Measurements from ENCODE around the gene ITGB2.
"Not testable (repeated sequence)": the region's sequence is repeated elsewhere in the genome, so short reads cannot be mapped to it uniquely, and the experiment has no call there.

Gene ITGB2

GRCh38 chr21:44883250-44883649, 37.4 kb downstream of the ITGB2 start:
- H2AFZ ChIP-seq (ENCODE audit: low read depth, low read length), result no peak overlapping the region
- no peak for TF ChIP-seq EZH2phosphoT487 (IDR thresholded peaks at IDR 0.05; ENCODE audit: low read depth)
- TF ChIP-seq CTCF (IDR thresholded peaks at IDR 0.05; ENCODE audit: low read depth, low read length), result no peak
- no peak overlapping the region for H3K9ac ChIP-seq (ENCODE audit: low read length)
- no peaks in the 10 kb centered on the region for H3K36me3 ChIP-seq (replicated peaks; ENCODE audit: low read depth, low read length)
- H3K9me3 ChIP-seq (ENCODE audit: insufficient read depth, low read length), result no peaks in the 10 kb centered on the region
- H4K20me1 ChIP-seq (ENCODE audit: insufficient read depth, low read length), result no peaks in the 10 kb centered on the region
- no peaks in the 10 kb centered on the region for H3K79me2 ChIP-seq (ENCODE audit: low read length)
- no peak overlapping the region for H3K4me2 ChIP-seq (ENCODE audit: low read length)
- H3K4me3 ChIP-seq (ENCODE audit: low read length), result no peak overlapping the region
- no peaks in the 10 kb centered on the region for H3K27me3 ChIP-seq (ENCODE audit: low read depth, low read length)
- H3K27ac ChIP-seq (ENCODE audit: low read length), result no peak overlapping the region
- peaks cover 44% of the 10 kb centered on the region for H3K4me1 ChIP-seq (ENCODE audit: low read length)

GRCh38 chr21:44881198-44881872, 39.4 kb downstream of the ITGB2 start:
- H3K4me2 ChIP-seq (ENCODE audit: low read length), result peak overlapping the region; percentile 63
- TF ChIP-seq EZH2phosphoT487 (IDR thresholded peaks at IDR 0.05; ENCODE audit: low read depth) (no peak), CTCF (IDR thresholded peaks at IDR 0.05; ENCODE audit: low read depth, low read length) (no peak)
- H4K20me1 ChIP-seq (ENCODE audit: insufficient read depth, low read length), result no peaks in the 10 kb centered on the region
- peaks cover 52% of the 10 kb centered on the region for H3K4me1 ChIP-seq (ENCODE audit: low read length)
- H3K79me2 ChIP-seq (ENCODE audit: low read length), result no peaks in the 10 kb centered on the region
- peak overlapping the region; percentile 60 for H3K27ac ChIP-seq (ENCODE audit: low read length)
- H2AFZ ChIP-seq (ENCODE audit: low read depth, low read length), result peak overlapping the region; percentile 43; the same call in 1 of the 2 replicates
- peak overlapping the region; percentile 16; the same call in 1 of the 2 replicates for H3K9ac ChIP-seq (ENCODE audit: low read length)
- H3K27me3 ChIP-seq (ENCODE audit: low read depth, low read length), result no peaks in the 10 kb centered on the region
- H3K36me3 ChIP-seq (replicated peaks; ENCODE audit: low read depth, low read length), result no peaks in the 10 kb centered on the region
- no peaks in the 10 kb centered on the region for H3K9me3 ChIP-seq (ENCODE audit: insufficient read depth, low read length)
- H3K4me3 ChIP-seq (ENCODE audit: low read length), result peak overlapping the region; percentile 26; the same call in 1 of the 2 replicates

GRCh38 chr21:44880405-44881197, 40.1 kb downstream of the ITGB2 start:
- TF ChIP-seq CTCF (IDR thresholded peaks at IDR 0.05; ENCODE audit: low read depth, low read length) (no peak), EZH2phosphoT487 (IDR thresholded peaks at IDR 0.05; ENCODE audit: low read depth) (no peak)
- Histone ChIP-seq H3K9ac (ENCODE audit: low read length) (peak overlapping the region; percentile 16; the same call in 1 of the 2 replicates), H3K36me3 (replicated peaks; ENCODE audit: low read depth, low read length) (no peaks in the 10 kb centered on the region), H3K4me2 (ENCODE audit: low read length) (peak overlapping the region; percentile 63), H3K27me3 (ENCODE audit: low read depth, low read length) (no peaks in the 10 kb centered on the region), H3K79me2 (ENCODE audit: low read length) (no peaks in the 10 kb centered on the region), H3K9me3 (ENCODE audit: insufficient read depth, low read length) (no peaks in the 10 kb centered on the region), H3K4me1 (ENCODE audit: low read length) (peaks cover 55% of the 10 kb centered on the region), H4K20me1 (ENCODE audit: insufficient read depth, low read length) (no peaks in the 10 kb centered on the region), H2AFZ (ENCODE audit: low read depth, low read length) (0 out of 2 replicates have a peak overlapping the region, but pooled peaks have one; percentile 43), H3K27ac (ENCODE audit: low read length) (peak overlapping the region; percentile 60), H3K4me3 (ENCODE audit: low read length) (peak overlapping the region; percentile 26; the same call in 1 of the 2 replicates)

- H4K20me1 ChIP-seq (ENCODE audit: insufficient read depth, low read length); H3K9ac ChIP-seq (ENCODE audit: low read length); H2AFZ ChIP-seq (ENCODE audit: low read depth, low read length); H3K9me3 ChIP-seq (ENCODE audit: insufficient read depth, low read length); H3K27me3 ChIP-seq (ENCODE audit: low read depth, low read length); H3K4me3 ChIP-seq (ENCODE audit: low read length); H3K79me2 ChIP-seq (ENCODE audit: low read length); H3K36me3 ChIP-seq (replicated peaks; ENCODE audit: low read depth, low read length): not testable (repeated sequence)
- Histone ChIP-seq H3K27ac (ENCODE audit: low read length) (peak overlapping the region; percentile 81), H3K4me1 (ENCODE audit: low read length) (peaks cover 63% of the 10 kb centered on the region), H3K4me2 (ENCODE audit: low read length) (peak overlapping the region; percentile 77)
Measured at GRCh38 chr21:44879238-44879637, 41.5 kb downstream of the ITGB2 start.

All from OCI-LY3 (cell line).